Progenitor cell of endocrine pancreas (in vitro differentiated cells): ENCODE data around the gene AGMAT. TPM values are rescaled to one million over a fixed set of nuclear protein-coding genes. Genes with fewer than 3 reads are reported as not detected.

ENCODE experiments used
- DNase-seq: peaks from one replicate; pipeline ENCODE4 v3.0.0; 2021; ENCODE audit warnings: low spot score; ENCODE audit not compliant: unreplicated experiment
- H3K27ac Mint-ChIP-seq: 2 replicates; pipeline ENCODE4 v1.8.0; 2021; ENCODE audit warnings: mild to moderate bottlenecking, moderate library complexity, mixed read lengths
- H3K27me3 Mint-ChIP-seq: 2 replicates; pipeline ENCODE4 v1.8.0; 2021; ENCODE audit warnings: mixed read lengths
- H3K36me3 Mint-ChIP-seq: 2 replicates; pipeline ENCODE4 v1.8.0; 2022; ENCODE audit warnings: mixed read lengths; ENCODE audit not compliant: insufficient read depth
- H3K4me1 Mint-ChIP-seq: 2 replicates; pipeline ENCODE4 v1.8.0; 2021; ENCODE audit warnings: low read depth, mixed read lengths
- H3K4me3 Mint-ChIP-seq: 2 replicates; pipeline ENCODE4 v1.8.0; 2021; ENCODE audit warnings: low read depth, mild to moderate bottlenecking, moderate library complexity, mixed read lengths
- H3K9me3 Mint-ChIP-seq: 2 replicates; pipeline ENCODE4 v1.8.0; 2021; ENCODE audit warnings: low read depth, mixed read lengths
- total RNA-seq: library from RNA; stranded (reverse); gene quantifications from 2 replicates; pipeline ENCODE4 v1.2.1, GENCODE V29; 2021
- TF ChIP-seq, protein P1 (sequence below): fragments of 200-600 bp; sonication (generic); IDR thresholded peaks from one replicate; pipeline ENCODE4 v1.5.0; 2021; ENCODE audit warnings: antibody characterized with exemption, mild to moderate bottlenecking; ENCODE audit not compliant: unreplicated experiment

AGMAT gene
- total RNA-seq, 1 donor from 2014 or later = 3.1 TPM

DNA sequence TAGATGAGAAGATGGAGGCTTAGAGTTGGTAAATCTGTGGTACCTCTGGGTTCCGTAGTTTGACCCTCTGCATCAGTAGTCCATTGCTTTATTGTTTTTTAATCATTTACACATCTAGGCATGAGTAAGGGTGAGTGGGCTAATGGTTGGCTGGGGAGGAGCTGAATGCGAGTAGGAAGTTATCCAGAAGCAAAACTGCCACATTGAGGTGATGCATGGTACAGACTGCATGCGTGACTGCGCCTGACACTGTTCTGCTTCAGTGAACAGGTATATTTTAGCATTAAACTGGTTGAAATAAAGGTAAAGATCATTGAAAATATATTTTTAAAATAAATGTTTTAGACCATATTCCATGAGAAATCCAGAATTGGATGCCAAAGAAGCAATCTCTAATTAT, 53.8 kb downstream of the AGMAT start:
- H3K4me1 Mint-ChIP-seq = peaks cover 17% of the 10 kb centered on the region
- peaks cover 3% of the 10 kb centered on the region for H3K36me3 Mint-ChIP-seq
- H3K27ac Mint-ChIP-seq = no peak overlapping the region
- no peak overlapping the region for H3K4me3 Mint-ChIP-seq
- H3K27me3 Mint-ChIP-seq = no peaks in the 10 kb centered on the region
- no peak for DNase-seq
- no peaks in the 10 kb centered on the region for H3K9me3 Mint-ChIP-seq
- TF ChIP-seq, protein P1, sequence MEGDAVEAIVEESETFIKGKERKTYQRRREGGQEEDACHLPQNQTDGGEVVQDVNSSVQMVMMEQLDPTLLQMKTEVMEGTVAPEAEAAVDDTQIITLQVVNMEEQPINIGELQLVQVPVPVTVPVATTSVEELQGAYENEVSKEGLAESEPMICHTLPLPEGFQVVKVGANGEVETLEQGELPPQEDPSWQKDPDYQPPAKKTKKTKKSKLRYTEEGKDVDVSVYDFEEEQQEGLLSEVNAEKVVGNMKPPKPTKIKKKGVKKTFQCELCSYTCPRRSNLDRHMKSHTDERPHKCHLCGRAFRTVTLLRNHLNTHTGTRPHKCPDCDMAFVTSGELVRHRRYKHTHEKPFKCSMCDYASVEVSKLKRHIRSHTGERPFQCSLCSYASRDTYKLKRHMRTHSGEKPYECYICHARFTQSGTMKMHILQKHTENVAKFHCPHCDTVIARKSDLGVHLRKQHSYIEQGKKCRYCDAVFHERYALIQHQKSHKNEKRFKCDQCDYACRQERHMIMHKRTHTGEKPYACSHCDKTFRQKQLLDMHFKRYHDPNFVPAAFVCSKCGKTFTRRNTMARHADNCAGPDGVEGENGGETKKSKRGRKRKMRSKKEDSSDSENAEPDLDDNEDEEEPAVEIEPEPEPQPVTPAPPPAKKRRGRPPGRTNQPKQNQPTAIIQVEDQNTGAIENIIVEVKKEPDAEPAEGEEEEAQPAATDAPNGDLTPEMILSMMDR = no peak

DNA sequence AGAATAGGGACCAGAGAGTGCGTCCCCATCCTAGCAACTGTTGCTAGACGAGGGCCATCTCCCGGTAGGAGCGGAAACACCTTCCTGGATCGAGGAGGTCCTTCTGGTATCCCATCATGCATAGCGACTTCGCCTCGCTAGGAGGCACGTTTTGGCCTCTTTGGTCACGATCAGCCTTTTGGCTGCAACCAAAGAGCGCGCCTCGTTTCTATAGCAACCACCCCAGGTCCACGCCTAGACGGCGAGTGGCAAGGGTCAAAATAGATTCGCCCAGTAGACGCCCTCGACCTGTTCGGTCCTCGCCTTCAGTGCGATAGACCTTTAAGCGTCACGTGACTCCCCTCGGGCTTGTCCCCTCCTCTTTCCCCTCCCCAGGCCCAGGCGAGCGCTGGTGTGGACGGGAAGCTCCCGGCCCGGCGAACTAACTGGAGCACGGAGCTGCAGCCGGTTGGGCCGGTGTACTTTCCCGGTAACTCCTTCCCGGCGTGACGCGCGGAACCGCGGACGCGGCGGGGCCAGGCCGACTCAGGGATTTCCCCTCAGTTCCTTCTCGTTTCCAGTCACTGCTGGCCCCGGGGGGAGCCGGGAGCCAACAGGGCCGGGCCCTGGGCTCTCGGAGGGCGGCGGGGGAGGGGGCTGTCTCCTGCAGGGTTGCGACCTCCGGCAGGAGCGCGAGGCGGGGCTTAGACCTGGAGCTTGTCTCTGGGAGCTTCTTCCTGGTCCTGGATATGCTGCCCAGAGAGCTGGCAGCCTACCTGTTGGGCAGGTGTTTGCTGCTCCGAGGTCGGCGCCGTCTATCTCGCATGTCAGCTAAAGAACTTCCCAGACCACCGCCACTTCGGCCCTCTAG, 58.1 kb downstream of the AGMAT start, which contains the start of gene DNAJC16:
DNAJC16 (plus strand) TSS at position 359 of the 850 bp plus-strand sequence. CDS start 2,258 bp downstream, outside the sequence.
- Mint-ChIP-seq H3K27me3 (no peaks in the 10 kb centered on the region), H3K4me3 (peak within 1 kb of the TSS; percentile 93), H3K9me3 (no peaks in the 10 kb centered on the region), H3K36me3 (no peaks in the 10 kb centered on the region), H3K4me1 (peaks cover 34% of the 10 kb centered on the region), H3K27ac (peak within 1 kb of the TSS; percentile 100)
- TF ChIP-seq, protein P1 = peak; percentile 32
- peak; percentile 96 for DNase-seq

DNA sequence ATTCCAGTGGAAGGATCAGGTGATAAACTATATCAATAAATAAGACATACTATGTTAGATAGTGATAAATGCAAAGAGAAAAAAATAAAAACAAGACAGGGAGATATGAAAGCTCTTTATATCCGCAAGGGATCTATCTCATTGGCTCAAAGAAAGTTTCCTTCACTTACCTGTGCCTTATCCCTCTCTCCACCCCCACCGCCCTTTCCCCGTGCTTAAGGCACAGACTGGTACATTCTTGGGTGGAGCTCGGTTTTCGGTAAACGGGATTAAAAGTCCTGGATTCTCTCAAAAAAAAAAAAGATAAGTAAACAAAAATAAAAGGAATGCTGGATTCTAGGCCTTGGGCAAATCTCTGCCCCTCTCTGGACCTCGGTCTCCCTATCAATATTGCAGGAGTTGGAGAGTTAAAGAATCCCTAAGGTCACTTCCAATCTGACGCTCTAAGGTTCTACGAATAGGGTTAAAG, 58.8 kb downstream of the AGMAT start:
- TF ChIP-seq, protein P1 = no peak
- Mint-ChIP-seq H3K36me3 (peaks cover 1% of the 10 kb centered on the region), H3K4me3 (peak overlapping the region; percentile 93), H3K27me3 (no peaks in the 10 kb centered on the region), H3K4me1 (peaks cover 34% of the 10 kb centered on the region), H3K9me3 (no peaks in the 10 kb centered on the region), H3K27ac (peak overlapping the region; percentile 100)
- DNase-seq = no peak

DNA sequence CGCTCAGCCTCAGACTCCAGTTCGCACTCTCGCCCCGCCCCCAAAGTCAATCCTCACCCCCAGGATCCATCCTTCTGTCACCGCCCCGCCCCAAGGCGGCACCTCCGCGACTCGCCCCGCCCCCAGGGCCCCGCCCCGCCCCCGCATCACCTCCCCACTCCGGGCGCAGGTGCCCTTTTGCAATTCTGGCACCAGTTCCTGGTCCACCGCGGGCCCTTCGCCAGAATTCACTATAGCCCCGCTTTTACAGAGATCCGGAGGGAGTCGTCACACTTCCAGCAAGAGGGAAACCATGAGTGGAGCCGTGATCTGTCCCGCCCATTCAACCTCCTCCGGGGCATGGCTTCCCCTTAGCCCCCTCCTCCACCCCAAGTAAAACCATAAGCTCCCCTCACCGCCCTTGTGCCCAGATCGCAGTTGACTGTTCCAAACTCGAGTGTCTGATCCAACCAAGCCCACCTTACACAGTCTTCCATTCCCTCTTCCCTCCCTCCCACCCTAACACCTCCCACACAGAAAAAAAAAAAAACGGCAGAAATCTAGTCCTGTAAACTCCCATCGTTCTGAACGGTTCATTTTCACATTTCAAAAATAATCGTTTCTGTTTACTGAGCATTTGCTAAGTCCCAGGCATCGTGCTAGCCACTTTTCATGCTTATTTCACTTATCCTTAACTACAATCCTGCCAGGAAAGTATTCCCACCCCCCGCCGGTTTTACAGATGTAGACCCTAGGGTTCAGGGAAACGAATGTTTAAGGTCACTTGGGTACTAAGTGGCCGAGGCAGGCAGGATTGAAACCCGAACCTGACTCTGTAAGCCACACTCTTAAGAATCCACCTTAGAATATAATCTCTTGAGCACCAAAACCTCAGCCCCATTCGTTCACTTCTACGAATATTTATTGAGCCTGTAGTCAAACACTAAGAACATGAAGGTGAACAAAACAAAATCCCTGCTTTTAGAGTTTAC, 59.5 kb downstream of the AGMAT start:
- H3K36me3 Mint-ChIP-seq = peaks cover 1% of the 10 kb centered on the region
- H3K9me3 Mint-ChIP-seq = no peaks in the 10 kb centered on the region
- H3K27me3 Mint-ChIP-seq = no peaks in the 10 kb centered on the region
- DNase-seq = no peak
- TF ChIP-seq, protein P1 = no peak
- H3K27ac Mint-ChIP-seq = peak overlapping the region; percentile 100
- peaks cover 34% of the 10 kb centered on the region for H3K4me1 Mint-ChIP-seq
- H3K4me3 Mint-ChIP-seq = peak overlapping the region; percentile 93
